Mesodermal cell (in vitro differentiated cells): ENCODE data around the gene LRRC43. TPM values are rescaled to one million over a fixed set of nuclear protein-coding genes. Genes with fewer than 3 reads are reported as not detected.

Experiments used
- H3K27ac ChIP-seq: 2 replicates; pipeline ENCODE4 v1.7.0; 2013; ENCODE audit warnings: mild to moderate bottlenecking, low read depth, low read length, moderate library complexity; ENCODE audit not compliant: severe bottlenecking
- H3K36me3 ChIP-seq: 2 replicates; pipeline ENCODE4 v1.7.1; 2013; ENCODE audit warnings: mild to moderate bottlenecking, low read length, moderate library complexity; ENCODE audit not compliant: control insufficient read depth, insufficient read depth
- H3K4me1 ChIP-seq: one replicate; pipeline ENCODE4 v1.7.1; 2013; ENCODE audit warnings: mild to moderate bottlenecking, low read length; ENCODE audit not compliant: insufficient read depth, control insufficient read depth, poor library complexity, severe bottlenecking
- H3K4me3 ChIP-seq: 2 replicates; pipeline ENCODE4 v1.7.0; 2013; ENCODE audit warnings: low read length, control low read depth, mild to moderate bottlenecking; ENCODE audit not compliant: insufficient read depth, poor library complexity, severe bottlenecking; ENCODE audit errors: extremely low read depth
- H3K9me3 ChIP-seq: 2 replicates; pipeline ENCODE4 v1.7.1; 2013; ENCODE audit warnings: mild to moderate bottlenecking, low read length, moderate library complexity; ENCODE audit not compliant: control insufficient read depth
- WGBS, 2 experiments: methylation state at CpG; one replicate each; pipeline ENCODE4 v1.1.5; 2013; ENCODE audit warnings: missing lambda C conversion rate in 2 of 2; ENCODE audit not compliant: insufficient coverage in 2 of 2; 5-methylcytosine and 5-hydroxymethylcytosine counted together
- polyA plus RNA-seq, 2 experiments: library from polyadenylated mRNA; stranded (reverse); fragments of 50-300 nt; gene quantifications; one replicate each; pipeline ENCODE4 v1.2.3, GENCODE V29; 2013

Gene LRRC43, protein sequence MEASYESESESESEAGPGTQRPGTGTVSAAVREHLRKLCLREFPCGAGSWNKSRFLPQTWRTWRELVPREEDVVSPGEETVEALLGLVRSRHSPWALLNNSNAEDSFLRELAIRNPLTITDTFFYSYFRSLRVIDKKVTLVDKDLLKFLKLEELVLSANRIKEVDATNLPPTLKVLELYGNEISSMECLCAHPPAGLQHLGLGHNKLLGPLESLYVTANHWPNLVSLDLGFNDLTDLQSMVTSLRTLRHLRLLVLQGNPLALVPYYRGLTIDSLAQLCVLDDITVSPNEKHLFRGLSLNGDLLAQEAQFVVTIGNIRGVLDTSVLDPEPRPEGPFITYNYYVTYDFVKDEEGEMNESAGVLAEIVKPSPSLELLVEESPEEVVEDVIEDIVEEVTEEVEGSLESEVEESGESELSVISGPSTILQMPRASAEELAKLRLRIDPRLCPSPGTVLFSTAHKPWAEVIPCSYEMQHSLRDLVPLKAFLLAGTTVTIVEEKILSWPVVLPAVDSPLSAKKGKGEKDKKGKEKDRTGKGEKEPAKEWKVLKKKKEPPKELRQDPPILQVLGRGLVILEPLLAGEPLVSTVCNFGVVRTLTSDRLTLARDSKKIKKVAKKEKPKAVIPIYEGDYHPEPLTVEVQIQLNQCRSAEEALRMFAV
- 0.66 TPM for polyA plus RNA-seq (2013, experiment 1 of 2)
- 1.2 TPM for polyA plus RNA-seq (2013, experiment 2 of 2)

DNA sequence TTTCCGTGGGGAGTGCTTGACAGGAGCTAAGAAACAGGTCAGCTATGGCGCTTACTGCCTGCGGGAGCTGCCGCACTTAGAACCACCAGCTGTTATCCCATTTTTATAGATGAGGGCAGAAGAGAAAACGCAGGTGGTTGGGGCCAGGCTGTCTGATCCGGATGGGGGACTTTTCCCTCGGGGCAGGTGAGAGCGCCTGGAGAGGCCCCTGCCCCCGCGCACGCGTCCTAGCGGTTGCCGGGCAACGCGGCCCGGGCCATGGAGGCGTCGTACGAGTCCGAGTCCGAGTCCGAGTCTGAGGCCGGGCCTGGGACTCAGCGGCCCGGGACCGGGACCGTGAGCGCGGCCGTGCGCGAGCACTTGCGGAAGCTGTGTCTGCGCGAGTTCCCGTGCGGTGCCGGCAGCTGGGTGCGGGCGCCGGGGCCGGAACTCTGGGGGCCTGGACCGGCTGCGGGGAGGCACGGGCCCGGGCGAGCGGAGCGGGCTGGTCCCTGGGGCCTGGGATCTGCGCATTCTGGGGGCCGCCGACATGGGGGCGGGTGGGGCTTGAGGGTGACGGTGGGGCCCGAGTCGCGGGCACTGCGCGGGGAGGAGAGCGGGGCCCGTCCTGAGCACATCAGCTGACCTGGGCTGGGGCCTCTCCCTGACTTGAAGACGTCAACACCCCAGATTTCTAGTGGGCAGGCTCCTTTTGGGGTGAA is at the start of gene LRRC43:
Gene LRRC43 (plus strand): TSS at position 237 of the 701 bp plus-strand sequence. CDS start 22 bp downstream, at position 259.
- H3K9me3 ChIP-seq: no peaks in the 10 kb centered on the region
- H3K4me3 ChIP-seq: peak within 1 kb of the TSS; percentile 44
- 7 to 8% methylated on average over 36 to 48 of the region's 63 CpGs for WGBS, 2 experiments
- no peaks in the 10 kb centered on the region for H3K4me1 ChIP-seq
- no peaks in the 10 kb centered on the region for H3K36me3 ChIP-seq
- H3K27ac ChIP-seq: no peak within 1 kb of the TSS

DNA sequence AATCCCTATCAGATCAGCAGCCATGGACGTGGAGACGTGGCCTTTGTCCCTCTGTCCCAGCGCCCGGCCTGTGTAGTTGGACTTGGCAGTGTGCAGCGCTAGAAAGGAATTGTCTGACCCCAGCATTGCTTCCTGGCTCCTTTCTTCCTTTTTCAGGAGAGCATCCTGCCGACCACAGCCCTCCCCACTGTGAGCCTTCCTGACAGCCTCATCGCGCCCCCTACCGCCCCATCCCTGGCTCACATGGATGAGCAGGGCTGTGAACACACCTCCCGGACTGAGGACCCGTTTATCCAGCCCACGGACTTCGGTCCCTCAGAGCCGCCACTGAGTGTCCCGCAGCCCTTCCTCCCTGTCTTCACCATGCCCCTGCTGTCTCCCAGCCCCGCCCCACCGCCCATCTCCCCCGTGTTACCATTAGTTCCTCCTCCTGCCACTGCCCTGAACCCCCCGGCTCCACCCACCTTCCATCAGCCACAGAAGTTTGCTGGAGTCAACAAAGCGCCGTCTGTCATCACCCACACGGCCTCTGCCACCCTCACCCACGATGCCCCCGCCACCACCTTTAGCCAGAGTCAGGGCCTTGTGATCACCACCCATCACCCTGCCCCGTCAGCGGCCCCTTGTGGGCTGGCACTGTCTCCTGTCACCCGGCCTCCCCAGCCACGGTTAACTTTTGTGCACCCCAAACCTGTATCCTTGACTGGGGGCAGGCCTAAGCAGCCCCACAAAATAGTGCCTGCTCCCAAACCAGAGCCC is 49.6 kb upstream of the LRRC43 start:
- H3K27ac ChIP-seq: no peak overlapping the region
- no peaks in the 10 kb centered on the region for H3K4me1 ChIP-seq
- H3K4me3 ChIP-seq: no peak overlapping the region
- H3K9me3 ChIP-seq: no peaks in the 10 kb centered on the region
- H3K36me3 ChIP-seq: peaks cover 56% of the 10 kb centered on the region
- 90 to 95% methylated on average over 19 to 28 of the region's 28 CpGs for WGBS, 2 experiments

DNA sequence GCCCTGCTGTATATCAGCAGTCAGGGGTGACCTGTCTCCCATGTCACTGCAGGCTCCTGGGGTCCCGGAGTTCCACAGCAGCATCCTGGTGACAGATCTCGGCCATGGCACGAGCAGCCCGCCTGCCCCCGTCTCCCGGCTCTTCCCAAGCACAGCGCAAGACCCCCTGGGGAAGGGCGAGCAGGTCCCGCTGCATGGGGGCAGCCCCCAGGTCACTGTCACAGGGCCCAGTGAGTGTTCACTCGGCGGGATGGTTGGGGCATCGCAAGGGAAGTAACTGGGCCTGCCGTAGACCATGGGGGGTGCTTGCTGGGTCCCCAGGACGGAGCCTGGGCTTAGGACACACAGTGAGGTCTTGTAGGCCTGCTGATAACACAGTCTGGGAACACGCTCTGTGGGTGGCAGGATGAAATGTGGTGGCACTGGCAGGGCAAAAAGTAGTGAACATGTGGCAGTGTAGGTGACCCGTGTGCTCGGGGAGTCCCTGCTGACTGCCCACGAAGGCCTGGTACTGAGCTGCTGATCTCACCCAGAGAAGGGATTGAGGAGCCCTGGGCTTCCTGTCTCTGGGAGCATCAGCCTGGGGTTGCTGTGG is 47.4 kb upstream of the LRRC43 start:
- WGBS, 2 experiments: 97% methylated on average over 18 of the region's 18 CpGs
- H3K36me3 ChIP-seq: peaks cover 47% of the 10 kb centered on the region
- H3K4me3 ChIP-seq: no peak overlapping the region
- H3K4me1 ChIP-seq: no peaks in the 10 kb centered on the region
- no peaks in the 10 kb centered on the region for H3K9me3 ChIP-seq
- no peak overlapping the region for H3K27ac ChIP-seq

DNA sequence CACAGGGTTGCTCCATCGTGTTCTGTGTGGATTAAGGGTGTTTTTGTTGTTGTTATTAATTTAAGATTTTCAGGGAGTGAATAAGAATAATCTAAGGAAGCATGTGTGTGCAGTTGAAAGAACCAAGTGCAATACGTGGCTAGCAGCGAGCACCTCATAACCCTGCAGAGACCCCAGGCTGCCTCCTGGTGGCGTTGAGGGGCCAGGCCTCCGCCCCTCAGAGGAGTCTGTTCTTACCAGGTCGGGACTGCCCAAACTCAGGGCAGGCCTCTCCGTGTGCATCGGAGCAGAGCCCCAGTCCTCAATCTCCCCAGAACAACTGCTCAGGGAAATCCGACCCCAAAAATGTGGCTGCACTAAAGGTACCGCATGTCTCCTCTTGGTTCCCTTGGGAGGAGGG is 45.7 kb upstream of the LRRC43 start:
- no peak overlapping the region for H3K27ac ChIP-seq
- no peak overlapping the region for H3K4me3 ChIP-seq
- peaks cover 7% of the 10 kb centered on the region for H3K9me3 ChIP-seq
- 76 to 82% methylated on average over 7 to 10 of the region's 10 CpGs for WGBS, 2 experiments
- peaks cover 54% of the 10 kb centered on the region for H3K36me3 ChIP-seq
- H3K4me1 ChIP-seq: no peaks in the 10 kb centered on the region

DNA sequence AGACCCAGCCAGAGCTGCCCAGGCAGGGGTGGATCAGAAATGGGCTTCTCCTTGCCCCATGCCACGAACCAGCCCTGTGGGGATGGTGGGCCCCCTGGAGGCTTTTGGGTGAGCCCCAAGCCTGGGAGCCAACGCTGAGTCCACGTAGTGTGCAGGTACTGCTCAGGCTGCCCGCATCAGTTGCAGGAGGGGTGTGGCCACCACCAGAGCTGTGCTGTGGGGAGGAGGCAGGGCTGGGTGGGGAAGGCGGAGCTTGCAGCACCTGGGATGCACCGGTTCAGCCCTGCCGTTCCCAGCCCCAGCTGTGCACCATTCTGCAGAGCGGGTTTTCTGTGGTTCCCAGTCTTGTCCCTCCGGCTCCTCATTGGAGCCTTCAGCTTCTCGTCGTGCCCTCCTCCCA is 45.2 kb upstream of the LRRC43 start:
- Histone ChIP-seq H3K27ac (no peak overlapping the region), H3K4me3 (no peak overlapping the region), H3K9me3 (peaks cover 12% of the 10 kb centered on the region), H3K36me3 (peaks cover 54% of the 10 kb centered on the region), H3K4me1 (no peaks in the 10 kb centered on the region)
- WGBS, 2 experiments: 87 to 90% methylated on average over 7 to 11 of the region's 11 CpGs

DNA sequence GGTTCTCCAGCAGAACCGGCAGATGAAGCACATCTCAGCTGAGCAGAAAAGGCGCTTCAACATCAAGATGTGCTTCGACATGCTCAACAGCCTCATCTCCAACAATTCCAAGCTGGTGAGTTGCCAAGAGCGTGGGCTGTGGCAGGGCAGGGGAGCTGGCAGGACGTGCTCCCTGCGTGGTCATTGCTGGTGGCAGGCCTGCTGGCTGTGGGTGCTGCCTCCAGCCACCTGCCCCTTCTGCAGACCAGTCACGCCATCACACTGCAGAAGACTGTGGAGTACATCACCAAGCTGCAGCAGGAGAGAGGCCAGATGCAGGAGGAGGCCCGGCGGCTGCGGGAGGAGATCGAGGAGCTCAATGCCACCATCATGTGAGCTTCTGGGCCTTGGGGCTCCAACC is 44.7 kb upstream of the LRRC43 start:
- Histone ChIP-seq H3K4me3 (no peak overlapping the region), H3K27ac (no peak overlapping the region), H3K4me1 (no peaks in the 10 kb centered on the region), H3K36me3 (peaks cover 56% of the 10 kb centered on the region), H3K9me3 (peaks cover 17% of the 10 kb centered on the region)
- WGBS, 2 experiments: 96% methylated on average over 9 to 11 of the region's 11 CpGs

DNA sequence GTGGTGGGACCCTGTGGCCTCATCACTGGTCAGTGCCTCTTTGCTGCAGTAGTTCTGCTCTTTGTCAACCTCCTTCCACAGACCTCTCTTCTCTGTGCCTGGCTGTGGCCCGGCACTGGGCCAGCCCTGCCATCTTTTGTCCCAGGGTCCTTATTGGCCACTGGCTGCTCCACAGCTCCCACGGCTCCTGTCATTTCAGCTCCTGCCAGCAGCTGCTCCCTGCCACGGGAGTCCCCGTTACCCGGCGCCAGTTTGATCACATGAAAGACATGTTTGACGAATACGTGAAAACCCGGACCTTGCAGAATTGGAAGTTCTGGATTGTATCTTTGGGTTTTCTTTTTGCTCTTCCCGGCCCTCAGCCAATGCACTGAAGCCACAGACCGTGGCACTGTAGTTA is 44.3 kb upstream of the LRRC43 start:
- WGBS, 2 experiments: 98 to 99% methylated on average over 9 to 11 of the region's 11 CpGs
- Histone ChIP-seq H3K4me1 (no peaks in the 10 kb centered on the region), H3K4me3 (no peak overlapping the region), H3K9me3 (peaks cover 18% of the 10 kb centered on the region), H3K27ac (no peak overlapping the region), H3K36me3 (peaks cover 56% of the 10 kb centered on the region)

DNA sequence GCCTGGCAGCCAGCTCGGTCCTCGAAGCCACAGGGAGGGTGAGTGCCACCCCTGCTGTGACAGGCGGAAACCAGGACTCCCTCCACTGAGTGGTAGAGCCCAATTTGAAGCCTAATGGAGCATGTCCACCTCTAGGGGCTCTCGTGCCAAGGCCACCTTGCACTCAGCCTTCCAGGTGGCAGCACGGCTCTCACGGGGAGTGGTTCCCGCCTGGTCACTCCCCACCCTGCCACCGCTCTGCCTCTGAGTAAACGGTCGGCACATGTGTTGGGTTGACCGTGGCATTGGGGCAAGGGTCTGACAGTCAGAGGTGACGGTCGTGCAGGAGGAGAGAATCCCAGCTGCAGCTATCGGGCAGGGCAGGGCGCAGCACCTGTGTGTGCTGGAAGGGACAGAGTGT is 43.7 kb upstream of the LRRC43 start:
- Histone ChIP-seq H3K4me1 (no peaks in the 10 kb centered on the region), H3K27ac (no peak overlapping the region), H3K9me3 (peaks cover 18% of the 10 kb centered on the region), H3K4me3 (no peak overlapping the region), H3K36me3 (peaks cover 52% of the 10 kb centered on the region)
- 97 to 98% methylated on average over 13 to 14 of the region's 15 CpGs for WGBS, 2 experiments

DNA sequence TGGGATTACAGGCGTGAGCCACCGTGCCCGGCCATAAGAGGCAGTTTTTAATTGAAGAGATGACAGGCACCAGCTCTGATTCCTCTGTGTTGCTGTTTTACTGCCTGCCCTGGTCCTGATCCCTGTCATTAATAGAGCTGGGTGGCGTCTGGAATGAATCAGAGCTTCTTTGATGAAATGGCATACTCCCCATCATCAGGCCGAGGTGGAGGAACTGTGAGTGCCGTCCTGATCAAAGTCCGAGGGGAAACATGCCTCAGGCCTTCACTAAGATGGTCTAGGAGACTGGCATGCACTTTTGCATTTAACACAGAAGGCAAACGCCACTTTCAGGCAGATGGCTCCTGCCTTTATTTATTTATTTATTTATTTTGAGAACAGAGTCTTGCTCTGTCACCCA is 43.0 kb upstream of the LRRC43 start:
- no peak overlapping the region for H3K27ac ChIP-seq
- peaks cover 51% of the 10 kb centered on the region for H3K36me3 ChIP-seq
- 96% methylated on average over 6 to 7 of the region's 8 CpGs for WGBS, 2 experiments
- H3K4me1 ChIP-seq: no peaks in the 10 kb centered on the region
- H3K9me3 ChIP-seq: peaks cover 18% of the 10 kb centered on the region
- H3K4me3 ChIP-seq: no peak overlapping the region
